Uterus (tissue), 2 donors: ENCODE data around the gene DPY19L3.

Experiments
- POLR2A ChIP-seq, 2 donors: fragments of 450-650 bp; IDR thresholded peaks; one replicate each; pipeline ENCODE4 v1.6.1; 2016; ENCODE audit warnings: antibody characterized with exemption in 2 of 2, mild to moderate bottlenecking in 1 of 2, moderate library complexity in 1 of 2
- TF ChIP-seq, protein P1 (sequence below), 4 experiments: fragments of 200-600 bp in 2 of 4; fragments of 450-650 bp in 2 of 4; sonication (generic) in 2 of 4; IDR thresholded peaks; one replicate each; pipeline ENCODE4 v1.5.1; 2016 to 2019; ENCODE audit warnings: antibody characterized with exemption in 4 of 4, mild to moderate bottlenecking in 2 of 4, moderate library complexity in 1 of 4

DNA sequence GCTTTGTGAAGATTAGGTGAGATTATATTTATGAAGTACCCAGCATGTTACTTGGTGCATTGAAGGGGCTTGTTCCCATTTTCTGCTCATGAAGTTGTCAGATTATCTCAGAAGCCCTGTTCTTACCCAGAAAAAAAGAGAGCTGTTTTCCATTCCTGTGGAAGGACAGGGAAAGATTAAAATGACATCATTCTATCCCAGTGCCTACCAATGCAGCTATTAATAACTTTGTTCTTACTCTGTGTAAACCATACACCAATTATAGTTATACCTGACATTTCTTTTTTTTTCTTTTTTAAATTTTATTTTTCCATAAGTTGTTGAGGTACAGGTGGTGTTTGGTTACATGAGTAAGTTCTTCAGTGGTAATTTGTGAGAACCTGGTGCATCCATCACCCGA is 41.5 kb upstream of the DPY19L3 start:
- TF ChIP-seq, protein P1, sequence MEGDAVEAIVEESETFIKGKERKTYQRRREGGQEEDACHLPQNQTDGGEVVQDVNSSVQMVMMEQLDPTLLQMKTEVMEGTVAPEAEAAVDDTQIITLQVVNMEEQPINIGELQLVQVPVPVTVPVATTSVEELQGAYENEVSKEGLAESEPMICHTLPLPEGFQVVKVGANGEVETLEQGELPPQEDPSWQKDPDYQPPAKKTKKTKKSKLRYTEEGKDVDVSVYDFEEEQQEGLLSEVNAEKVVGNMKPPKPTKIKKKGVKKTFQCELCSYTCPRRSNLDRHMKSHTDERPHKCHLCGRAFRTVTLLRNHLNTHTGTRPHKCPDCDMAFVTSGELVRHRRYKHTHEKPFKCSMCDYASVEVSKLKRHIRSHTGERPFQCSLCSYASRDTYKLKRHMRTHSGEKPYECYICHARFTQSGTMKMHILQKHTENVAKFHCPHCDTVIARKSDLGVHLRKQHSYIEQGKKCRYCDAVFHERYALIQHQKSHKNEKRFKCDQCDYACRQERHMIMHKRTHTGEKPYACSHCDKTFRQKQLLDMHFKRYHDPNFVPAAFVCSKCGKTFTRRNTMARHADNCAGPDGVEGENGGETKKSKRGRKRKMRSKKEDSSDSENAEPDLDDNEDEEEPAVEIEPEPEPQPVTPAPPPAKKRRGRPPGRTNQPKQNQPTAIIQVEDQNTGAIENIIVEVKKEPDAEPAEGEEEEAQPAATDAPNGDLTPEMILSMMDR (IDR thresholded peaks at IDR 0.05): no peak
- TF ChIP-seq POLR2A (IDR thresholded peaks at IDR 0.05): no peak
